ENCODE data around the gene TRIM42. TPM values are rescaled to one million over a fixed set of nuclear protein-coding genes. Genes with fewer than 3 reads are reported as not detected.

TRIM42 gene
- total RNA-seq (2014; rRNA removed; shearing (Covaris generic)), result not detected in 2 replicates

- no peak for DNase-seq (ENCODE audit: low spot score)
These were observed at the start of gene TRIM42 for GRCh38 chr3:140677764-140678163. Gene TRIM42, plus strand, starts transcription at chr3:140678064. Its CDS starts 166 bp downstream, at chr3:140678230.

DNA sequence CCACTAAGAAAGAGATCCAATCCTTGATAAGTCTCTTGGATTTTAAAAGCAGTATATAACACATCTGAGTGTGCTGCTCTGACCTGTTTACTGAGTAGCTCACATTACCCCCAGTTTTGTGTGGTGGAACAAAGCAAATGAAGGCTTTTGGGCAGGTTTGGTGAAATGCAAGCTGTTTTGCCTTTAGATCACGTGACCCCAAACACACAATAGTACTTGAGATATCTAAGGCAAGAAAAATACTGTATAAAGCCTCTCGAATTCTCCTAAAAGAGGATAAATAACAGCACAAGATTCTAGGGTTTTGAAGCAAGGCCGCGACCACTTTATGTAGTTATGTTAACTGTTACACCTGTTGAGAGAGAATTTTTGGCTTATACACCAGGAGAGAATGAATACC lies 49.3 kb upstream of the TRIM42 start:
- DNase-seq (ENCODE audit: low spot score), result no peak

DNA sequence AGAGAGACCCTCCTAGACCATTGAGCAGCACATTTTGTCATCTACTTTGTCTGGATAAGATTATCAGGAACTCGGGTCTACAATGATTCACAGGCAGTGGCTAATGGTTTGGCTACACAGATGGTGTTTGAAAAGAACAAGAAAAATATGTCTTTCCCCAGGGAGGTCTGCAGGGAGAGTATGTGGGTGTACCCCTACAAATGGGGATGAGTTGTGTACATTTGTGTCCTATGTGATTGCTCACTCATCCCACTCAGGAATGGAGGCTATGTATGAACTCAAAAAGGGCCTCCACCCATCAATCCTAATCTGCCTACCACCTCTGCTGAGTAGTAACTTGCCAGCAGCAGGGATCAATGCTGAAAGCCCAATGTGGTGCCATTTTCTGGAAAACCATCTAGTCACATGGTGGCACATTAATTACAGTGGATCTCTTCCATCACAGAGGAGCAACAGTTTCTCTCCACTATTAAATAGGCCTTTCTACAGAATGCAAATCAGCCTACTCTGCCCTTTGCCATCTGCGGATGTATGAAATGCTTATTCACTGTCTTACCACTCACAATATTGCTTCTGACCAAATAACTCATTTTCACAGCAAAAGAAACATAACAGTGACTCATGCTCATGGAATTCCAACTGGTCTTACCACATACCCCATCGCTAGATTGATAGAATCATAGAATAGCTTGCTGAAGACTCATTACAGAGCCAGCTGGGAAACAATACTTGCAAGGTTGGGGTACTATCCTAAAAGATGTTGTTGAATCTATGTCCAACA lies 48.3 kb upstream of the TRIM42 start:
- DNase-seq (ENCODE audit: low spot score), result peak; percentile 70

DNA sequence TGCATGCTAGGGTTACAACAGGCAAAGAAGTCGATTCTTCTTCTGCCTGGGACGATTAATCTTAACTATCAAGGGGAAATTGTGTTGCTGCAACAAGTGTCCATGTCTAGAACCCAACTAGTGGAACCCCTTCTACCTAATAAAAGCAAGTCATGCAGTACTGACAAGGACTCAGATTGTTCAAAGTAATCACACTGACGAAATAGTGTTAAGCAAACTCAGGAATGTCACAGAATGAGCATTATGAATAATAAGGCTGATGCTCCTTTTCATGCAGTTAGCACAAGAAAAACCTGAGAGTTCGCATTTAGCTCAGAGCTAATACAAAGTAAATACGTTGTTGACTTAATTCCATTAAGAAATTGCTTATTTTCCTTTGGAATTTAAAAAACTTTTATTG lies 47.5 kb upstream of the TRIM42 start:
- DNase-seq (ENCODE audit: low spot score), result no peak

DNA sequence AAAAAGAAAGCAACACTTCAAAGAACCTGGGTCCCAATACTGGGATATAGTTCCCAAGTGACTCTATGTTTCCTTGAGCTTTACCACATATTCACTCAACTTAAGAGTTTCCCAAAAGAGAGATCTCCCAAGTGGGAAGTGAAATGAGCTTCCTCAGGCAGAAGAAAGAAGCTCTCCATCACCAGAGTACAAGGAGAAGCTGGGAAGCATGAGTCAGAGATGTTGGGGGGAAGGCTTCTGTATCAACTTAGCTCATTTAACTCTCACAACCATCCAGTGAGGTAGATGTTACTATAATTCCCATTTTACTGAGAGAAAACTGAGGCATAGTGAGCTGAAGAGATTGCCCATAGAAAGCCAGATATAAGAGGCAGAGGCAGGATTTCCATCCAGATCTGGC lies 47.0 kb upstream of the TRIM42 start:
- no peak for DNase-seq (ENCODE audit: low spot score)

- no peak for DNase-seq (ENCODE audit: low spot score)
These were observed 42.6 kb upstream of the TRIM42 start for GRCh38 chr3:140635276-140635675.

GRCh38 chr3:140636406-140637138 lies 41.3 kb upstream of the TRIM42 start:
- no peak for DNase-seq (ENCODE audit: low spot score)

DNA sequence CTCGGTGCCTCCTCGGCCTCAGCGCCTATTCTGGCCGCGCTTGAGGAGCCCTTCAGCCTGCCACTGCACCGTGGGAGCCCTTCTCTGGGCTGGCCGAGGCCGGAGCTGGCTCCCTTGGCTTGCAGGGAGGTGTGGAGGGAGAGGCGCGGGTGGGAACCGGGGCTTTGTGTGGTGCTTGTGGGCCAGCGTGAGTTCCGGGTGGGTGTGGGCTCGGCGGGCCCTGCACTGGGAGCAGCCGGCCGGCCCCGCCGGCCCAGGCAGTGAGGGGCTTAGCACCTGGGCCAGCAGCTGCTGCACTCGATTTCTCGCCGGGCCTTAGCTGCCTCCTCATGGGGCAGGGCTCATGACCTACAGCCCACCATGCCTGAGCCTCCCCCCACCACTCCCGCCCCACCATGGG lies 26.6 kb upstream of the TRIM42 start:
- no peak for DNase-seq (ENCODE audit: low spot score)

- DNase-seq (ENCODE audit: low spot score), result no peak
These were observed 22.2 kb upstream of the TRIM42 start for GRCh38 chr3:140655678-140656077.

DNA sequence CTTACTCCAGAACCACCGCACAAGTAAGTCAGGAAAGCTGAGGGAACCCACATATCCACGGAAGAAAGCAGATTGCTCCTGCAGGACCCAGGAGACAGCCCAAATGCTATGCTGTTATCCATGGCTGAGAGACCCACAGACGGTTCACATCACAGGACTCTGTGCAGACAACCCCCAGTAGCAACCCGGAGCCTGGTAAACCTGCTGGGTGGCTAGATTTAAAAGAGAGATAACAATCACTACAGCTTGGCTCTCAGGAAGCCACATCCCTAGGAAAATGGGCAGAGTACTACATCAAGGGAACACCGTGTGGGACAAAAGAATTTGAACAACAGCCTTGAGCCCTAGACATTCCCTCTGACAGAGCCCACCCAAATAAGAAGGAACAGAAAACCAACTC lies 13.8 kb upstream of the TRIM42 start:
- no peak for DNase-seq (ENCODE audit: low spot score)

- no peak for DNase-seq (ENCODE audit: low spot score)
These were observed 4.7 kb downstream of the TRIM42 start for GRCh38 chr3:140682586-140682985.

- DNase-seq (ENCODE audit: low spot score), result no peak
These were observed 8.3 kb downstream of the TRIM42 start for GRCh38 chr3:140686128-140686527.

GRCh38 chr3:140686948-140687347 lies 9.1 kb downstream of the TRIM42 start:
- no peak for DNase-seq (ENCODE audit: low spot score)

- no peak for DNase-seq (ENCODE audit: low spot score)
These were observed 17.6 kb downstream of the TRIM42 start for GRCh38 chr3:140695361-140696061.

GRCh38 chr3:140699516-140700231 lies 21.8 kb downstream of the TRIM42 start:
- DNase-seq (ENCODE audit: low spot score), result no peak

DNA sequence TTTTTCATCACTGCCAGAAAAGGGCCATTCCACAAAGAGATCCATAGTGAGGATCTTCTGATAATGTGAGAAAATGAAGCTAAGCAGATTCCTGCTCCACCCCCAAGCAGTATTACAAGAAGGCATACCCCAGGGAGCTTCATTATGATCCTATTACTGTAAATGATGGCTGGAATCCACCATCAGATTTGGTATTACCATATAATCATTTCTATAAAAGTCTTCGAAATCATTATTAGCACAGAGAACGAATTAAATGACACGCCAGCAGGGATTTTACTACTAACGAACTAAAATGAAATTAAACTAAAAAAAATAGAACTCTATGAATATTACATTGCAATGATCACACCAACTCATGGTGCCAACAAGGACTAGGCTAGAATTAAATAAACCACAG lies 24.4 kb downstream of the TRIM42 start:
- DNase-seq (ENCODE audit: low spot score), result no peak

GRCh38 chr3:140703496-140703895 lies 25.6 kb downstream of the TRIM42 start:
- DNase-seq (ENCODE audit: low spot score), result no peak

GRCh38 chr3:140704733-140705132 lies 26.9 kb downstream of the TRIM42 start:
- DNase-seq (ENCODE audit: low spot score), result no peak

GRCh38 chr3:140705954-140706353 lies 28.1 kb downstream of the TRIM42 start:
- DNase-seq (ENCODE audit: low spot score), result no peak

- DNase-seq (ENCODE audit: low spot score), result no peak
These were observed 28.5 kb downstream of the TRIM42 start for GRCh38 chr3:140706360-140706759.

DNA sequence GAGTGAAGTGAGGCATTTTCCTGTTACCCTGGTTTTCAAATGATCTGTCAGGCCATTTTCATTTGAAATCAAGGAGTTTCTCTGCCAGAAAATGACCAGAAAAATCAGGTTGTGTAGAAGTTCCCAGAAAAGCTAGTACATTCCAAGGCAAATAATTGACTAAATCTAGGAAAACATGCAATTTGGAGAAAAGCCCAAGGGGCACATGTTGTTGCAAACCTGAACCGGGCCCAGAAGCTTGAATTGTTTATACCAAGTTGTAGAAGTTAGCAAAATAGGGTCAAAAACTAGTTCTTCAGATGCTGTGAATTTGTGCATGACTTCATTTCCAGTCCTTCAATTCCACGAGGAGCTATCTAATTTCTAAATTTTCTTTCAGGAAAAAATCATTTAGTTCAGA lies 31.0 kb downstream of the TRIM42 start:
- no peak for DNase-seq (ENCODE audit: low spot score)

- no peak for DNase-seq (ENCODE audit: low spot score)
These were observed 31.9 kb downstream of the TRIM42 start for GRCh38 chr3:140709751-140710150.

All from H4 (cell line).